DMS79 treated with DMSO at 0.1 percent for 48 hours (cell line): ENCODE data around the gene SPATA3.

Source experiments
- DNase-seq: peaks from one replicate; lab custom pipeline; 2025; lab: John Stamatoyannopoulos, UW

SPATA3 gene

DNA sequence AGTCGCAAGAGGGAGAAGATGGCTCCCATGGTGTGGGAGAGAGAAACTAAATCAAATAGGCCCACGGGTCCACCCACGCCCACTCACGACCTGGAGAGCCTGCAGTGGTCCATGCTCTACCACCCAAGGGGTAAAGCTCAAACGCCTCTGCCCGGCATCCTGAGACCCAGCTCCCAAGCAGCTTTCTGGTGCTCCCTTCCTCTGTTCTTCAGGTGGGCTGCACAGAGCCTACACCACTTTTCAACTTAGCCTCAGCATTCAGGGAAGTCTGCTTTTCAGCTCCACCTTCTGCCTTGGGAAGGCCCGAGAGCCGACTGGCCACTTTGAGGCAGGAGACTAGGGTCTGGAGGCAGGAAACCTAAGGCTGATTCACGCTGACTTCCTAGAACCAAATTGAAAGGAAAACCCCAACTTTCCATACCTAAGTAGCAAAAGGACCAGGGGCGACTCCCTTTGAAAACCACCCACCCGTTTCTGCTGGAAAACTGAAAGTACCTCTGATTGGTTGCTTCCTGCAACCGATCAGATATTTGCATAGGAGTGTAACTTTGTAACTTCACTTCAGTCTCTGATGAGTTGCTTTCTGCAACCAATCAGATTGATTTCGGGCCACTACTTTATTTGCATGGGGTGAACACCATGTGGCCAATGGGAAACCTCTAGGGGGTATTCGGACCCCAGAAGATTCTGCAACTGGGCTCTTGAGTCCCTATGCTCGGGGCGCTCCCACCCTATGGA is 26.8 kb upstream of the SPATA3 start:
- DNase-seq = no peak

DNA sequence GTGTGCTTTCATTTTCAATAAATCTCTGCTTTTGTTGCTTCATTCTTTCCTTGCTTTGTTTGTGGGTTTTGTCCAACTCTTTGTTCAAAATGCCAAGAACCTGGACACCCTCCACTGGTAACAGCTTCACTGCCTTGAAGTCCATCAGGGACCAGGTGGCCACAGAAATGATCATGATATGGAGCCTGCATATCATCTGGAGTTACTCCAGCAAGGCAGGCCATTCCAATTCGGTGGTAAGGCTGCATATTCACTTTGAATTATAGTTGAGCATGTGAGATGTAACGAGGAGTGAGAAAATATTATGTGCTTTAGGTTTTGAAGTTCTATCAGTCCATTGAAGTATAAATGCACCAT is 26.3 kb upstream of the SPATA3 start:
- no peak for DNase-seq

DNA sequence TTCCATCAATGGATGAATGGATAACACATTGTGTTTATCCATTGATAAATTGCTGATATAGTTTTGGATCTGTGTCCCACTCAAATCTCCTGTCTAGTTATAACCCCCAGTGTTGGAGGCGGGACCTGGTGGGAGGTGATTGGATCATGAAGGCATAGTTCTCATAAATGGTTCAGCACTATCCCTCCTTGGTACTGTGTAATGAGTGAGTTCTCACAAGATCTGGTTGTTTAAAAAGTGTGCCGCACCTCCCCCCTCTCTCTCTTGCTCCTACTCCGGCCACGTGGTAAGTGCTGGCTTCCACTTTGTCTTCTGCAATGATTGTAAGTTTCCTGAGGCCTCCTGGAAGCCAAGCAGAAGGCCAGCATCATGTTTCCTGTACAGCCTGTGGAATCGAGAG is 23.9 kb upstream of the SPATA3 start:
- DNase-seq = no peak

DNA sequence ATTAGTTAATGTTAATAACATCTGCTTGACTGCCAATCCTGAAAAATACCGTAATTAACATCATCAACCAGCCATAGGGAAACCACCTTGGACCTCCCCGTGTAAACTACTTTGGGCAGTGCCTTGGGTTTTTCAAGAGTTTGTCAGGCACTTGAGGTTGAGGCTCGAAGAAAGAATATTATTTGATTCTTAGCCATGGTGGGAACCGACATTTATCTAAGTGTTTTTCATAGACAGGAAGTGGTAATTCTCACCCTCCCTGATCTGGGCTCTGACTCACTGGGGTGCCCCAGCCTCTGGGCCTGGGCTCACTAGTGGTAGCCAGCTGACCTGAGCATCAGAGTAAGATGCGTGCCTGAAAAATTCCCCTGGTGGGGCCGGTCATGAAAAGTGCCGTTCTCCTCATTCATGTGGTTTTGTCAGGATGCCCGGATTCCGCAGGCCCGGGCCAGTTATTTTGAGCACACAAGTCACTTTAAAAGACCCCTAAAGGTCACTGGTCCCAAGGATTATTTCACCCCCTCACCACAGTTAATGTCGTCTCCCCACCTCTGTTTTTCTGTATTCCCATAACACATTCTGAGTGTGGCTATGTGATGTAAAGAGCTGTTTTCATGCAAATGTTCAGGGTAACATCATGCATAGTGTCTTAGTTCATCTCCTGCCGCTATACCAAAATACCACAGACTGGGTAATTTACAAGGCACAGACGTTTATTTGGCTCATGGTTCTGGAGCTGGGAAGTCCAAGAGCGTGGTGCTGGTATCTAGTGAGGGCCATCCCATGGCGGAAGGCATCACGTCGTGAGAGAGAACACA is 21.6 kb upstream of the SPATA3 start:
- DNase-seq = no peak

DNA sequence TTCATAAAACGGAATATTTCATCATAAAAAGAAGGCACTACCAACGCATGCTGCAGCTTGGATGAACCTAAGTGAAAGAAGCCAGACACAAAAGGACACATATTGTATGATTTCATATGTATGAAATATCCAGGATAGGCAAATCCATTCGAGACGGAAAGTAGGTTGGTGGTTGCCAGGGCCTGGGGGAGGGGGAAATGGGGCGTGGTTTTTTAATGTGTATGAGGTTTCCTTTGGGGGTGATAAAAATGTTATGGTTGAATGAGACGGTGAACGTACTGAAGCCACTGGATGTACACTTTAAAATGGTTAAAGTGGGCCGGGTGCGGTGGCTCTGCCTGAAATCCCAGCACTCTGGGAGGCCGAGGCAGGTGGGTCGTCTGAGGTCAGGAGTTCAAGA is 20.0 kb upstream of the SPATA3 start:
- no peak for DNase-seq

DNA sequence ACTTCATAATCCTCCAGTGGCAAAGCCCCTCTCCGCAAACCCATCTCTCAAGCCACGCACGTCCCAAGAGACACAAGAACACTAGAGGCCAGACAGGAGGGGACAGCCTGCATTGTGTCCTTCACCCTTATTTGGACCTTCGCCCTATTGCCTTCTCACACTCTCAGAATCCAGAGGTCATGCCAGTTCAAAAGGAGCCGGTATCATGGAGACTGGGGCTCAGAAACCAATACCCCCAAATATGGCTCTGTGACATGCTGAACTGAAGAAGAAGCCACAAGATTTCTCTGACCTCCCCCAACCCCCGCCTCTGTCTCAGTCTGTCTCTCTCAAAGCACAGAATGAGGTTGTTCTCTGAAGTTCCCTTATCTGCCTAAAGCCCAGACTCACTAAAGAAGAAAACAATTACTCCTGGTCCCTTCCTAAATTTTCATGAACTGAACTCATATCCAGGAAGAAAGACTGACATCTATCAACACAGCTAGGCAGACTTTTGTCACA is 19.2 kb upstream of the SPATA3 start:
- no peak for DNase-seq

DNA sequence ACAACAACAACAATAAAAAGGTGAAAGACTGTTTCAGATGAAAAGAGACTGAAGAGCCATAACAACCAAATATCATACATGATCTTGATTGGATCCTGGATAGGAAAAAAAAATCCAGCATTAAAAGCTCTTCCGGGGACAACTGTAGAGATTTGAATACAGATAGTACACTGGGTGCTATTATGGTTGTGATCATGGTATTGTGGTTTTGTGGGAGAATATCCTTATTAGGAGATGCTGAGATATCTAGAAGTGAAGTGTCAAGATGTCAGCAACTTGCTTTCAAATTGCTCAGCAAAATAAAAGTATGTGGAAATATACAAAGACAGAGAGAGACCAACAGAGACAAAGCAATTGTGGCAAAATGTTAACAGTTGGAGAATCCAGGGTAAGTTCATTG is 15.5 kb upstream of the SPATA3 start:
- DNase-seq = no peak

DNA sequence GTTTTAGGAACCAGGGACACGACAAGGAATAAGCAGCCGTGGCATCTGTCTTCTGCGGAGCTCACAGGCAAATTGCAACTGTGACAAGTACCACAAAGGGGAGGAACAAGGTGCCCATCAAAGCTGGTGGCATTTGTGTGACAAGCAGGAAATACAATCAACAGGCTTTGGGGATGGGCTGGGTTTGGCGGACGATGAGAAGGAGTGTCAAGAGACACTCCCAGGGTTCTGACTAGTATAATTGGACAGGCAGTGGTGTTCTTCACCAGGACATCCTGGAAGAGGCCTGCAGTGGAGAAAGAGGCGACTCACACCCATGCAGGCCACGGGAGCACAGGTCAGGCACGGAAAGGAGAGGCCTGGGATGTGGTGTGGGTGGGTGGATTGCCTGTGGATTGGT is 14.2 kb upstream of the SPATA3 start:
- no peak for DNase-seq

DNA sequence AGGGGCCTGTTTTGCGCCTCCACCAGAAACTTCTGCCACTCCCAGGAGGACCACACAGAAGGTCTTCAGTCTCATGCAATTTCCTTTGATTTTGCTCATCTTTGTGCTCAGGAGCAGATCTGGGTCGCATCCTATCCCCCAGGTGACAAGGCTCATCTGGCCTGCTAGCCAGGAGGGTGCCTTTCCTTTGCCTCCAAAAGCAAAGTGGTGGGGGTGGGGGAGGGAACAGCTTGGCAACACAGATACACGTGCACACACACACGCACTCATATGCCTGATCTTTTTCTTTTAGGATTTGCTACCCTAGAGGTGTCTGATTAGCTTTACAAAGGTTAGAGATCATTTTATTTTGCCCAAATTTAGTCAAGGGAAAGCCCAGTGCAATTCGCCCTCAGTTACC is 13.8 kb upstream of the SPATA3 start:
- DNase-seq = no peak

DNA sequence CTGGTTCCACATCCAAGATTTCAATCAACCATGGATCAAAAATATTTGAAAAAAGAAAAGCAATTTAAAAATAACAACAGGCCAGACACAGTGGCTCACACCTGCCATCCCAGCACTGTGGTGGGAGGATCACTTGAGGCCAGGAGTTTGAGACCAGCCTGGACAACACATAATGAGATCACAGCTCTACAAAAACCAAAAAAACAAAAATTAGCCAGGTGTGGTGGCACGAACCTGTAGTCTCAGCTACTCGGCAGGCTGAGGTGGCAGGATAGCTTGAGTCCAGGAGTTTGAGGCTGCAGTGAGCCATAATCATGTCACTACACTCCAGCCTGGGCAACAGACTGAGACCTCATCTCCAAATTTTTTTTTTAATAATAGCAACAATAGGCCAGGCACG is 13.4 kb upstream of the SPATA3 start:
- no peak for DNase-seq

DNA sequence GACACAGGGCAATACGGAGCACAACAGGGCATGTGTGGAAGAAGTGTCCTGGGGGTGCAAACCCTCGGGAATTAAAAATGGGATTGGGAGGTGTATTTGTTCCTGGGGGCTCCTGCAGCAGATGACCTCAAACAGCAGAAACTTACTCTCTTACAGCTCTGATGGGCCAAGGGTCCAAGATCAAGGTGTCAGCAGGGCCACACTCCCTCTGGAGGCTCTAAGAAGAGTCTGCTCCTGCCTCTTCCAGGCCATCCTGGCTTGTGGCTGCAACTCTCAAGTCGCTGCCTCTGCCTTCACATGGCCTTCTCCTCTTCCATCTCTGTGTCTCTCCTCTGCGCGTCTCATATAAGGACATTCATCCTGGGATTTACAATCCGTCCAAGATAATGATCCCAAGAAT is 12.4 kb upstream of the SPATA3 start:
- no peak for DNase-seq

DNA sequence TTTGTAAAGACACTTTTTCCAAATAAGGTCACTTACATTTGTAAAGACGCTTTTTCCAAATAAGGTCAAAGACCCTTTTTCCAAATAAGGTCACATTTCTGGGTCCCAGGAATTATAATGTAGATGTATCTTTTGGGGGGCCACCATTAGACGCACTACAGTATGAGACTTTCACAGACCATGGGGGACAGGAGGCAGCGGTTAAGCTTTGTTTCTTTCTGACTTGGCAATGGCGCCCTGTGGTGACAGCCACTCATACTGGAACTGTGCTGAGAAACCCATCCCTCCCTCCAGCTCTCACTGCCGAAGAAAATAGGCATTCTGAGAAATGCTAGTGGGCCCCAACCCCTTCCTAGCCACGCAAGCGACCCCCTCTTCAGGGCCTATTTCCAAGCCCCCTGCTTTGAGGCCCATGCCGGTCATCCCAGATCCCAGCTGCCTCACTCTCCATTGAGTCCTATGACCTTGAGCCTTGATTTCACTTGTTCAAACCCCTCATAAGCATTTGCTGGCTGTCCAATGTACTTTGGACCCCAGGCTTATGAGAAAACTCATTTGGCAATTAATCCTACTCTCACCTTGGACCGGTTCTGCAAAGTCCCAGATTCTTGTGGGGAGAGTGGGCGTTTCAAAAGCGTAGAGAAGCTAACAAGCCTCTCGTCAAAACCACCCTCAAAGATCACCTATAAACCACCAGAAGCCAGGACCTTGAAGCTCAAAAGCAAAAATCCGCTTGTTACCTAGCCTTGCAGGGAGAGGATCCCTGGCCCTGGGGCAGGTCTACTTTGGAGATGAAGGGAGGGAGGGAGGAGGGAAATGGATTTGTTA is 11.3 kb upstream of the SPATA3 start:
- DNase-seq = no peak

DNA sequence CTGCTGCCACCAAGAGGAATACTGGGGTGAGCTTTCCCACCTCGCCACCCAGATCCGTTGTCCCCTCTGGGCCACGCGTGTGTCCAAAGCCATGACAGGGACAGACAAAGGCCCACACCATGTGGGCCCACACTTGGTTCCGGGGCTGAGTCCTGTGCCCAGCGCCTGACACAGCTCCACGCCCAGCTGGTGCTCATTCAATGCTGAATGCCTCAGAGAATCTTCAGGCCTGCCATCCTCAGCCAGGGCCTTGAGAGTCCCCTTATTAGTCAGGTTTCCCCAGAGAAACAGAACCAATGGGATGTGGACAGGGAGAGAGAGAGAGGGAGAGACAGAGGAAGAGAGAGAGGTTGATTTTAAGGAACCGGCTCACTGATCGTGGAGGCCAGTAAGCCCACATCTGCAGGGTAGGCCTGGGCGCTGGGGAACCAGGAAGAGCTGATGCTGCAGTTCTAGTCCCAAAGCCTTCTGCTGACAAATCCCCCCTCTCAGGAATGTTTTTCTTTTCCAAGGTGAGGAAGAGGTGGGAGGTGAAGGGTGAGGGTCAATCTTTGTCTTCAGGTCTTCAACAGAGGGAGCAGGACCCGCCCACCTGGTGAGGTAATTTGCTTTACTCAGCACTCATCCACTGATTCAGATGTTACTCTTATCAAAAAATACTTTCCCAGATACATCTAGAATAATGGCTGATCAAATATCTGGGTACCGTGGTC is 10.2 kb upstream of the SPATA3 start:
- no peak for DNase-seq

DNA sequence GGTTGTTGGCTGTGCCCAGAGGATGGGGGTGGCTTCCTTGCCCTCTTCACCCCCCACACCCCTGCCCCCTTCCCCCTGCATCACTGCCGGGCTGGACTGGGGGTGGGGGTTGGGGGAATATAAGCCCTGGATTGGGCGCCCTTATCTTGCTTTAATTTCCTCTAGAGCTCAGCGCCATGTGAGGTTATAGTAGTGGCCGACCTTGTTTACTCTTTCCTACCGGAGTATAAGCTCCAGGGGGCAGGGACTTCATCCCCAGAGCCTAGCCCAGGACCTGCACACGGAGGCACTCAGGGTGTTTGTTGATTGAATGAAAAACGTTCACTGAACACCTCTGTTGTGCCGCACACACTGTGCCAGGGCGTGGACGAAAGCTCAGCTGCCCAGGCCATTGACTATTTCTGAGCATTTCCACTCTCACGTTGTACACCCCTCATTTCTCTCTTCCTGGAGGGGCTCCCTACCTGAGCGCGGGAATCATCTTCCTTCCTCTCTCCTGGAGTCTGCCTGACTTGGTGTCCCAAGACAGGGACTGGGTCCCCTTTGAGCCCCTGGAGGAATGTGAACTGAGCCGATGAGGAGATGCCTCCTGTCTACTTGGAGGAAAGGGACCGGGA is 9.3 kb upstream of the SPATA3 start:
- no peak for DNase-seq

DNA sequence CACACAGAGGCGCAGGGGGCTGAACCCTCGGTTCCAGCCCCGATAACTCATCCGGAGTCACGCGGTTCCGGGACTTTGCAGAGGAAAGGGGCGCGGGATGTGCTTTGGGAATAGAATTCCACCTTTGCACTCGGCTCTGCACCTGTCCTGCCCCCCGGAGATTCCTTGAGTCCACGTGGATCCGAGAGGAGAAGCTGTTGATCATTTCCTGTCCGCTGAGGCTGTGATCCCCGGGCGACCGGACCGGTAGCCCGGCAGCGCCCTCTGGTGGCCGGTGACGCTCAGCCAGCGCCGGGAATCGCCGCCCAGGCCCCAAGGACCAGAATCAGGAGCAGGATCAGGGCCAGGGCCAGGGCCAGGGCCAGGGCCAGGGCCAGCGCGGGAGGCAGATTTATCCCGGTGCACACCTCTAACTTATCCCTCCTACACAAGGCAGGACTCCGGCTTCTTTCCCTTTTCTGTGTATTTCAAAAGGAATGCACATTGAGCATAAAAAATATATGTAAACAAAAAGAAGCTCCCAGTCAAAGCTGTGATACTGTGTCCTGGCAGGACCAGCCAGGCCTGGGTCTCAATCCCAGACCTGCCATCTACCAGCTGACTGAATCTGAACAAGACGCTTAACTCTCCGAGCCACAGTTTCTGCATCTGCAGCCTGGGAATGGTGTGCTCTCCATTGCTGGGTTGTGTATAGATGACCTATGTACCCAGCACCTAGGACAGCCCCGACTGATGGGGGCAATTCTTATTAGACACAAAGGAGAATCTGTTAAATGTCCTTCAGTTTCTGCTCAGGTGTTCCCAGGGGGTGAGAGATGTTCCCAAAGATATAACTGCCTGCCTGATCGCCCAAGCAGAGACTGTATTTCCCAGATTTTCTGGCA is 8.5 kb upstream of the SPATA3 start:
- peak; percentile 67 for DNase-seq

DNA sequence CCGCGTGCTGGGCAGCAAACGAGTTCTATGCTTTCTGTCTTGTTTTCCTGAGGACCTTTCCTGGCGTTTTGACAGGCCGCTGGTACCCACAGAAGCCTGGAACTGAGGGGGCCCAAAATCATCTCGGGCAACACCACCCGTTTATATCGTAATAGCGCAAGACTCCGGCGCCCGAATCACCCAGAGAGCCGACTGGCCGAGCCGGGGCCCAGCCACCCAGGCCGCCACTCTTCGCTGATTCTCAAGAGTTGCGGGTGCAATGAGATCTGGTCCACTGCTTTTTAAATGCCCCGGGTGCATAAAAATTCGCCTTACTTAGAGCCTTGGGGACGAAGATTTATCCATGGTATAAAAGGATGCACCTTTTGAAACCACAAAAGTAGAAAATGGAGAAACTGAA is 6.2 kb upstream of the SPATA3 start:
- DNase-seq = no peak

DNA sequence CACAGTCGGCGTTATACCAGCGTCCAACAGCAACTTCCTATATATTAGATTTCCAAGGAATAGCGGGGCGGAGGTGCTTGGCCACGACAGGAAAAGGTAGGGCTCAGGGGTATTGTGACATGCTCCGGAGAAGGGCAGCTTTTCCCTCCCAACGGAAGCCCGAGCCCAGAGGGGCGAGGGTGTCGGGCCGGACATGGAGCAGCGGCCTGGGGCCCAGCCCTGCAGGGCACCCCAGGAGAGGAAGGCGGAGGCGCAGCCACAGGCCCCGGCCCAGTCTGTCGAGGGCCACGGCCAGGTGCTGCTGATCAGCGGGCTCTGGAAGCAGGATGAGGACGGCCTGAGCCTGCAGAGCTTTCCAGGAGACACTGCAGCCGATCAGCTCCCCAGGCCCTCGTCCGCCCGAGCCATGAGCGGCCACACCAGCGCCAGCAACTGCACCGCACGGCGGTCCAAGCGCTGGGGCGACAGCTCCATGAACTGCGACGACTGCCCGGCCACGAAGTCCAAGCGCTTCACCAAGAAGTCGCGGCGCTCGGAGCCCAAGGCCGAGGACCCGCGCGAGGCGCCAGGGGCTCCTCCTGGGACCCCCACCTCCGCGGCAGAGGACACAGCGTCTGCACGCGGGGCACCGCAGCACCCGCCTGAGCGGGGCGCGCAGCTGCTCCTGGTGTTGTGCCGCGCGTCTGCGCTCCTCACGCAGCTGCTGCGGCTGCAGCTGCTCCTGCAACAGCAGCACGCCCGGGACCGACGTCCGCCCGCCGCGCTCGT is 5.6 kb upstream of the SPATA3 start:
- no peak for DNase-seq

DNA sequence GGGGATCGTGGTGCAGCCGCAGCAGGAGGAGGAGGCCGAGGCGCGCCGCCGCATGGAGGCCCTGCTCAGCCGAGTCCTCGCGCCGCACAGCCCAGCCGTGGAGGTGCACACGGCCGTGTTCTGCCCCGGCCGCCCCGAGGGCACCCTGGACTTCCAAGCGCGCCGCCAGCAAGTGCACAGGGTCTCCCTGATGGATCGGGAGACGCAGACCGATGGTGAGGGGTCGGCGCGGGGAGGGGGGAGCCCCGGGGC is 5.1 kb upstream of the SPATA3 start:
- no peak for DNase-seq

DNA sequence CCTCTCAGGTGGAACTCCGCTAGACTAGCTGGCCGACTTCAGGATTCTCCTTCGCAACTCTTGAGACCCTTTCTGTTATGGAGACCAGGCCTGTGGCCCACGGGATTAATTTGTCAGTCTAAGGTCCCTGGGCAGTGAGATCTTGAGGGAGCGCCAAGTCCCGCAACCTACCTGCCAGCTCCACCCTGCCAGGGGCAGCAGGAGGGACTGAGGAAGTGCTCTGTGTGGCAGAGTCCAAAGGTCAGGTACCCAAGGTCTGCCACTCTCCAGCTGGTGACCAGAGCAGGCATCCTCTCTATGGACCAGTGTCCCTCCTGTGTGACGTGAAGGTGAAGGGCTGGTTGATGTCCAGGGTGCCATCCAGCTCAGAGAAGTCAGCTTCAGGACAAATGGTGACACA is 4.3 kb upstream of the SPATA3 start:
- no peak for DNase-seq

DNA sequence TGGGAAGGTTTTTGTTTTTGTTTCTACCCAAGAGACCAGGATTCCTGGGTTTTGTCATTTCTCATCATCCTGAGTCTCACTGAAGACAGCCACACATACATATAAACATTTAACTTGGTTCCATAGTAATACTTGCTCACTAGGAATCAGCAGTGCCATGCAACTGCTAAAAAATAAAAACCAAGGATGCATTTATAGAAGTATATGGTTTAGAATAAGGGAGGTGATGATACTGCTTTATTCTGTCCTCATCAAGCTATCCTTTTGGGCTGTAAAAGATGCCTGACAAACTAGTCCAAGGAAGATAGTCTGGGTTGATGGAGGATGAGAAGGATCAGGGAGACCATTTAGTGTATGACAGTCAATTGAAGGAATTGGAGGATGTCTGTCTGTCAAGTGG is 740 bp downstream of the SPATA3 start:
- no peak for DNase-seq
